ENCODE data around the gene PACRG.

DNA sequence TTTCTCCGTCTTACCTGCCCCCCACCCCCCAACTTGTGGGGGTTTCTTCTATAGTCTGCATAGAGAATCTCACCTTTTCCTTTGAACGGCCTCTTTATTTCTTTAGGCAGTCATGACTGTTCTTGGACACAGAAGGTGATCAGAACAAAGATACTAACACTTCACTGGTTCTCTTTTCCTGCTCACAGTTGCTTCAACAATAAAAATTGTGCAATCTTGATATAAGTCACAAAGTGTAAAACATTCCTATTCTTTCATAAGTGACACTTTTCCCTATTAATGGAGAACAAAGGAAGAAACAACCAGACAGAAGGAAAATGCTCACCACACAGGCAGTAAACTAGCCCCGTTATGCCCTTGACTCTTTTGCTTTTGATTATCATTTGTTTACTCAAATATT is 448.3 kb downstream of the PACRG start:
- TF ChIP-seq POLR2AphosphoS5 (IDR thresholded peaks at IDR 0.05; ENCODE audit: low read depth) (no peak), EZH2 (IDR thresholded peaks at IDR 0.05; ENCODE audit: low read depth, unreplicated experiment) (no peak), JUNB (IDR thresholded peaks at IDR 0.05; ENCODE audit: unreplicated experiment) (no peak), EZH2phosphoT487 (IDR thresholded peaks at IDR 0.05; ENCODE audit: unreplicated experiment) (no peak), CREB1 (CRISPR knock-in tag; IDR thresholded peaks at IDR 0.05; ENCODE audit: low read depth) (no peak), ZNF331 (CRISPR knock-in tag; IDR thresholded peaks at IDR 0.05; ENCODE audit: low read depth) (no peak)
- TF ChIP-seq, protein P1, sequence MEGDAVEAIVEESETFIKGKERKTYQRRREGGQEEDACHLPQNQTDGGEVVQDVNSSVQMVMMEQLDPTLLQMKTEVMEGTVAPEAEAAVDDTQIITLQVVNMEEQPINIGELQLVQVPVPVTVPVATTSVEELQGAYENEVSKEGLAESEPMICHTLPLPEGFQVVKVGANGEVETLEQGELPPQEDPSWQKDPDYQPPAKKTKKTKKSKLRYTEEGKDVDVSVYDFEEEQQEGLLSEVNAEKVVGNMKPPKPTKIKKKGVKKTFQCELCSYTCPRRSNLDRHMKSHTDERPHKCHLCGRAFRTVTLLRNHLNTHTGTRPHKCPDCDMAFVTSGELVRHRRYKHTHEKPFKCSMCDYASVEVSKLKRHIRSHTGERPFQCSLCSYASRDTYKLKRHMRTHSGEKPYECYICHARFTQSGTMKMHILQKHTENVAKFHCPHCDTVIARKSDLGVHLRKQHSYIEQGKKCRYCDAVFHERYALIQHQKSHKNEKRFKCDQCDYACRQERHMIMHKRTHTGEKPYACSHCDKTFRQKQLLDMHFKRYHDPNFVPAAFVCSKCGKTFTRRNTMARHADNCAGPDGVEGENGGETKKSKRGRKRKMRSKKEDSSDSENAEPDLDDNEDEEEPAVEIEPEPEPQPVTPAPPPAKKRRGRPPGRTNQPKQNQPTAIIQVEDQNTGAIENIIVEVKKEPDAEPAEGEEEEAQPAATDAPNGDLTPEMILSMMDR (conservative IDR thresholded peaks at IDR 0.05; ENCODE audit: low read depth in 2 of 2), result no peak
- TF ChIP-seq, protein P2, sequence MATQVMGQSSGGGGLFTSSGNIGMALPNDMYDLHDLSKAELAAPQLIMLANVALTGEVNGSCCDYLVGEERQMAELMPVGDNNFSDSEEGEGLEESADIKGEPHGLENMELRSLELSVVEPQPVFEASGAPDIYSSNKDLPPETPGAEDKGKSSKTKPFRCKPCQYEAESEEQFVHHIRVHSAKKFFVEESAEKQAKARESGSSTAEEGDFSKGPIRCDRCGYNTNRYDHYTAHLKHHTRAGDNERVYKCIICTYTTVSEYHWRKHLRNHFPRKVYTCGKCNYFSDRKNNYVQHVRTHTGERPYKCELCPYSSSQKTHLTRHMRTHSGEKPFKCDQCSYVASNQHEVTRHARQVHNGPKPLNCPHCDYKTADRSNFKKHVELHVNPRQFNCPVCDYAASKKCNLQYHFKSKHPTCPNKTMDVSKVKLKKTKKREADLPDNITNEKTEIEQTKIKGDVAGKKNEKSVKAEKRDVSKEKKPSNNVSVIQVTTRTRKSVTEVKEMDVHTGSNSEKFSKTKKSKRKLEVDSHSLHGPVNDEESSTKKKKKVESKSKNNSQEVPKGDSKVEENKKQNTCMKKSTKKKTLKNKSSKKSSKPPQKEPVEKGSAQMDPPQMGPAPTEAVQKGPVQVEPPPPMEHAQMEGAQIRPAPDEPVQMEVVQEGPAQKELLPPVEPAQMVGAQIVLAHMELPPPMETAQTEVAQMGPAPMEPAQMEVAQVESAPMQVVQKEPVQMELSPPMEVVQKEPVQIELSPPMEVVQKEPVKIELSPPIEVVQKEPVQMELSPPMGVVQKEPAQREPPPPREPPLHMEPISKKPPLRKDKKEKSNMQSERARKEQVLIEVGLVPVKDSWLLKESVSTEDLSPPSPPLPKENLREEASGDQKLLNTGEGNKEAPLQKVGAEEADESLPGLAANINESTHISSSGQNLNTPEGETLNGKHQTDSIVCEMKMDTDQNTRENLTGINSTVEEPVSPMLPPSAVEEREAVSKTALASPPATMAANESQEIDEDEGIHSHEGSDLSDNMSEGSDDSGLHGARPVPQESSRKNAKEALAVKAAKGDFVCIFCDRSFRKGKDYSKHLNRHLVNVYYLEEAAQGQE (IDR thresholded peaks at IDR 0.05; ENCODE audit: unreplicated experiment), result no peak
- TF ChIP-seq, protein P3, sequence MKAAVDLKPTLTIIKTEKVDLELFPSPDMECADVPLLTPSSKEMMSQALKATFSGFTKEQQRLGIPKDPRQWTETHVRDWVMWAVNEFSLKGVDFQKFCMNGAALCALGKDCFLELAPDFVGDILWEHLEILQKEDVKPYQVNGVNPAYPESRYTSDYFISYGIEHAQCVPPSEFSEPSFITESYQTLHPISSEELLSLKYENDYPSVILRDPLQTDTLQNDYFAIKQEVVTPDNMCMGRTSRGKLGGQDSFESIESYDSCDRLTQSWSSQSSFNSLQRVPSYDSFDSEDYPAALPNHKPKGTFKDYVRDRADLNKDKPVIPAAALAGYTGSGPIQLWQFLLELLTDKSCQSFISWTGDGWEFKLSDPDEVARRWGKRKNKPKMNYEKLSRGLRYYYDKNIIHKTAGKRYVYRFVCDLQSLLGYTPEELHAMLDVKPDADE (IDR thresholded peaks at IDR 0.05), result no peak
